ENCODE measurements around the gene FMNL1.

GRCh38 chr17:45264430-45264829 lies 42.7 kb downstream of the FMNL1 start:
- TF ChIP-seq CTCF (IDR thresholded peaks at IDR 0.05) (no peak), ZFX (IDR thresholded peaks at IDR 0.05; ENCODE audit: borderline replicate concordance) (no peak)
